ENCODE data around the gene PCNX1. TPM values are rescaled to one million over a fixed set of nuclear protein-coding genes. Genes with fewer than 3 reads are reported as not detected.
A peak's percentile ranks its signal among the peaks of the same experiment; 100 is the strongest.
"Not testable (repeated sequence)": the region's sequence is repeated elsewhere in the genome, so short reads cannot be mapped to it uniquely, and the experiment has no call there.

PCNX1 gene
- total and polyA plus RNA-seq, 5 donors: 7.0 to 48.0 (median 36.5) TPM

- Histone ChIP-seq H3K4me1 (ENCODE audit: control insufficient read depth, insufficient read depth, low read length) (peaks cover 3% of the 10 kb centered on the region), H3K27ac (ENCODE audit: low read length) (no peak overlapping the region)
- ATAC-seq: peak; percentile 47 to 65
Observed at GRCh38 chr14:70919774-70920173, 12.5 kb downstream of the PCNX1 start.

GRCh38 chr14:70920608-70921007, 13.3 kb downstream of the PCNX1 start:
- ATAC-seq: no peak

More at GRCh38 chr14:70919774-70920173, 12.5 kb downstream of the PCNX1 start:
- H3K9me3 ChIP-seq (ENCODE audit: control insufficient read depth, low read length): no peaks in the 10 kb centered on the region
- no peak for DNase-seq
- 6% methylated on average over 3 of the region's 3 CpGs for WGBS
- intact Hi-C loops (cut with DNase I): no loop called here
- no peak overlapping the region for H3K4me3 ChIP-seq (ENCODE audit: low read length)
- H3K27me3 ChIP-seq (ENCODE audit: control insufficient read depth, insufficient read depth): no peaks in the 10 kb centered on the region

GRCh38 chr14:70921669-70922068, 14.4 kb downstream of the PCNX1 start:
- intact Hi-C loops (cut with DNase I): no loop called here
- no peak overlapping the region for H3K27ac ChIP-seq (ENCODE audit: low read length)
- WGBS: 88% methylated on average over 1 of the region's 1 CpG
- H3K4me3 ChIP-seq (ENCODE audit: low read length): no peak overlapping the region
- no peaks in the 10 kb centered on the region for H3K27me3 ChIP-seq (ENCODE audit: control insufficient read depth, insufficient read depth)
- H3K4me1 ChIP-seq (ENCODE audit: control insufficient read depth, insufficient read depth, low read length): peaks cover 3% of the 10 kb centered on the region
- DNase-seq: no peak
- no peak for ATAC-seq
- H3K9me3 ChIP-seq (ENCODE audit: control insufficient read depth, low read length): no peaks in the 10 kb centered on the region

More at GRCh38 chr14:70920608-70921007, 13.3 kb downstream of the PCNX1 start:
- H3K27me3 ChIP-seq (ENCODE audit: control insufficient read depth, insufficient read depth): no peaks in the 10 kb centered on the region
- peaks cover 3% of the 10 kb centered on the region for H3K4me1 ChIP-seq (ENCODE audit: control insufficient read depth, insufficient read depth, low read length)
- H3K27ac ChIP-seq (ENCODE audit: low read length): no peak overlapping the region
- H3K4me3 ChIP-seq (ENCODE audit: low read length): no peak overlapping the region
- DNase-seq: no peak
- intact Hi-C loops (cut with DNase I): no loop called here
- WGBS: 94% methylated on average over 1 of the region's 1 CpG
- no peaks in the 10 kb centered on the region for H3K9me3 ChIP-seq (ENCODE audit: control insufficient read depth, low read length)

- Histone ChIP-seq H3K27ac (ENCODE audit: low read length) (no peak overlapping the region), H3K4me3 (ENCODE audit: low read length) (no peak overlapping the region), H3K9me3 (ENCODE audit: control insufficient read depth, low read length) (no peaks in the 10 kb centered on the region), H3K27me3 (ENCODE audit: control insufficient read depth, insufficient read depth) (no peaks in the 10 kb centered on the region), H3K4me1 (ENCODE audit: control insufficient read depth, insufficient read depth, low read length) (peaks cover 2% of the 10 kb centered on the region)
- 93% methylated on average over 2 of the region's 2 CpGs for WGBS
- intact Hi-C loops (cut with DNase I): no loop called here
- no peak for ATAC-seq
- no peak for DNase-seq
Observed at GRCh38 chr14:70924521-70924920, 17.3 kb downstream of the PCNX1 start.

- no peak for DNase-seq
- ATAC-seq: no peak
- no peak overlapping the region for H3K4me3 ChIP-seq (ENCODE audit: low read length)
- no peaks in the 10 kb centered on the region for H3K9me3 ChIP-seq (ENCODE audit: control insufficient read depth, low read length)
- no peak overlapping the region for H3K27ac ChIP-seq (ENCODE audit: low read length)
- H3K27me3 ChIP-seq (ENCODE audit: control insufficient read depth, insufficient read depth): no peaks in the 10 kb centered on the region
- intact Hi-C loops (cut with DNase I): no loop called here
- WGBS: 78% methylated on average over 5 of the region's 5 CpGs
- peaks cover 4% of the 10 kb centered on the region for H3K4me1 ChIP-seq (ENCODE audit: control insufficient read depth, insufficient read depth, low read length)
Observed at GRCh38 chr14:70926235-70926830, 19.1 kb downstream of the PCNX1 start.

- intact Hi-C loops (cut with DNase I): no loop called here
- H3K4me3 ChIP-seq (ENCODE audit: low read length): no peak overlapping the region
- no peaks in the 10 kb centered on the region for H3K9me3 ChIP-seq (ENCODE audit: control insufficient read depth, low read length)
- H3K27me3 ChIP-seq (ENCODE audit: control insufficient read depth, insufficient read depth): no peaks in the 10 kb centered on the region
- H3K4me1 ChIP-seq (ENCODE audit: control insufficient read depth, insufficient read depth, low read length): peaks cover 4% of the 10 kb centered on the region
- no peak for ATAC-seq
- no peak overlapping the region for H3K27ac ChIP-seq (ENCODE audit: low read length)
- no peak for DNase-seq
Observed at GRCh38 chr14:70931008-70931407, 23.7 kb downstream of the PCNX1 start.

- Histone ChIP-seq H3K9me3 (ENCODE audit: control insufficient read depth, low read length) (no peaks in the 10 kb centered on the region), H3K4me3 (ENCODE audit: low read length) (no peak overlapping the region), H3K27me3 (ENCODE audit: control insufficient read depth, insufficient read depth) (no peaks in the 10 kb centered on the region), H3K27ac (ENCODE audit: low read length) (no peak overlapping the region), H3K4me1 (ENCODE audit: control insufficient read depth, insufficient read depth, low read length) (peaks cover 4% of the 10 kb centered on the region)
- ATAC-seq (peak; percentile 47 to 61), DNase-seq (no peak)
- 75% methylated on average over 5 of the region's 5 CpGs for WGBS
- intact Hi-C loops (cut with DNase I): no loop called here
Observed at GRCh38 chr14:70934084-70934483, 26.8 kb downstream of the PCNX1 start.

GRCh38 chr14:70934502-70935134, 27.4 kb downstream of the PCNX1 start:
- no peak overlapping the region for H3K27ac ChIP-seq (ENCODE audit: low read length)
- intact Hi-C loops (cut with DNase I): no loop called here
- peaks cover 4% of the 10 kb centered on the region for H3K4me1 ChIP-seq (ENCODE audit: control insufficient read depth, insufficient read depth, low read length)
- 16% methylated on average over 2 of the region's 2 CpGs for WGBS
- H3K9me3 ChIP-seq (ENCODE audit: control insufficient read depth, low read length): no peaks in the 10 kb centered on the region
- DNase-seq (no peak), ATAC-seq (peak; percentile 52 to 53)
- no peaks in the 10 kb centered on the region for H3K27me3 ChIP-seq (ENCODE audit: control insufficient read depth, insufficient read depth)
- H3K4me3 ChIP-seq (ENCODE audit: low read length): no peak overlapping the region

- Histone ChIP-seq H3K27ac (ENCODE audit: low read length) (no peak overlapping the region), H3K27me3 (ENCODE audit: control insufficient read depth, insufficient read depth) (no peaks in the 10 kb centered on the region), H3K4me3 (ENCODE audit: low read length) (no peak overlapping the region), H3K4me1 (ENCODE audit: control insufficient read depth, insufficient read depth, low read length) (peaks cover 1% of the 10 kb centered on the region), H3K9me3 (ENCODE audit: control insufficient read depth, low read length) (no peaks in the 10 kb centered on the region)
- DNase-seq (no peak), ATAC-seq (no peak)
- WGBS: 64% methylated on average over 3 of the region's 3 CpGs
- intact Hi-C loops (cut with DNase I): no loop called here
Observed at GRCh38 chr14:70935135-70935534, 27.9 kb downstream of the PCNX1 start.

GRCh38 chr14:70939693-70940092, 32.4 kb downstream of the PCNX1 start:
- H3K4me3 ChIP-seq (ENCODE audit: low read length); intact Hi-C loops (cut with DNase I); H3K9me3 ChIP-seq (ENCODE audit: control insufficient read depth, low read length); DNase-seq; H3K4me1 ChIP-seq (ENCODE audit: control insufficient read depth, insufficient read depth, low read length); H3K27me3 ChIP-seq (ENCODE audit: control insufficient read depth, insufficient read depth); H3K27ac ChIP-seq (ENCODE audit: low read length); ATAC-seq: not testable (repeated sequence)
- WGBS: 91% methylated on average over 4 of the region's 4 CpGs

GRCh38 chr14:70941637-70942341, 34.5 kb downstream of the PCNX1 start:
- H3K27ac ChIP-seq (ENCODE audit: low read length); H3K9me3 ChIP-seq (ENCODE audit: control insufficient read depth, low read length); H3K4me1 ChIP-seq (ENCODE audit: control insufficient read depth, insufficient read depth, low read length); intact Hi-C loops (cut with DNase I); H3K27me3 ChIP-seq (ENCODE audit: control insufficient read depth, insufficient read depth); ATAC-seq; H3K4me3 ChIP-seq (ENCODE audit: low read length): not testable (repeated sequence)
- DNase-seq: peak in 2 of 3 donors; percentile 50 to 81
- WGBS: 91% methylated on average over 15 of the region's 15 CpGs

Data from right cardiac atrium (tissue), 5 donors.